ENCODE data around the gene PARD3.

Gene PARD3

GRCh38 chr10:34178756-34179155 lies 636.3 kb downstream of the PARD3 start:
- H3K4me3 ChIP-seq (ENCODE audit: low read length): no peak overlapping the region
- H3K79me2 ChIP-seq (ENCODE audit: control insufficient read depth, low read length): no peaks in the 10 kb centered on the region
- H3K4me2 ChIP-seq (ENCODE audit: low read length): no peak overlapping the region
- no peaks in the 10 kb centered on the region for H4K20me1 ChIP-seq (ENCODE audit: control insufficient read depth, insufficient read depth, low read depth, low read length)
- H3K9me3 ChIP-seq (ENCODE audit: control insufficient read depth, insufficient read depth, low read length): no peaks in the 10 kb centered on the region
- no peaks in the 10 kb centered on the region for H3K9me2 ChIP-seq (replicated peaks; ENCODE audit: control insufficient read depth, low read length)
- TF ChIP-seq EZH2phosphoT487 (IDR thresholded peaks at IDR 0.05; ENCODE audit: borderline replicate concordance, low read length) (no peak), CTCF (IDR thresholded peaks at IDR 0.05; ENCODE audit: low read depth, low read length, poor library complexity, severe bottlenecking) (no peak)
- no peaks in the 10 kb centered on the region for H3F3A ChIP-seq (ENCODE audit: control insufficient read depth, insufficient read depth)
- H3K4me1 ChIP-seq (ENCODE audit: control insufficient read depth, low read length): no peaks in the 10 kb centered on the region
- H3K36me3 ChIP-seq (ENCODE audit: control insufficient read depth, low read length): no peaks in the 10 kb centered on the region
- H3K27me3 ChIP-seq (ENCODE audit: control insufficient read depth, low read length): no peaks in the 10 kb centered on the region
- no peak overlapping the region for H3K27ac ChIP-seq (ENCODE audit: low read depth, low read length)

- no peaks in the 10 kb centered on the region for H3K27me3 ChIP-seq (ENCODE audit: control insufficient read depth, low read length)
- H3F3A ChIP-seq (ENCODE audit: control insufficient read depth, insufficient read depth): no peaks in the 10 kb centered on the region
- no peak for TF ChIP-seq CTCF (IDR thresholded peaks at IDR 0.05; ENCODE audit: low read depth, low read length, poor library complexity, severe bottlenecking)
- no peak for TF ChIP-seq EZH2phosphoT487 (IDR thresholded peaks at IDR 0.05; ENCODE audit: borderline replicate concordance, low read length)
- H4K20me1 ChIP-seq (ENCODE audit: control insufficient read depth, insufficient read depth, low read depth, low read length): no peaks in the 10 kb centered on the region
- H3K4me3 ChIP-seq (ENCODE audit: low read length): no peak overlapping the region
- no peaks in the 10 kb centered on the region for H3K9me2 ChIP-seq (replicated peaks; ENCODE audit: control insufficient read depth, low read length)
- H3K36me3 ChIP-seq (ENCODE audit: control insufficient read depth, low read length): no peaks in the 10 kb centered on the region
- no peak overlapping the region for H3K27ac ChIP-seq (ENCODE audit: low read depth, low read length)
- H3K9me3 ChIP-seq (ENCODE audit: control insufficient read depth, insufficient read depth, low read length): no peaks in the 10 kb centered on the region
- no peaks in the 10 kb centered on the region for H3K4me1 ChIP-seq (ENCODE audit: control insufficient read depth, low read length)
- H3K4me2 ChIP-seq (ENCODE audit: low read length): no peak overlapping the region
- no peaks in the 10 kb centered on the region for H3K79me2 ChIP-seq (ENCODE audit: control insufficient read depth, low read length)
These were observed 636.9 kb downstream of the PARD3 start for GRCh38 chr10:34178196-34178595.

GRCh38 chr10:34177445-34177844 lies 637.7 kb downstream of the PARD3 start:
- no peaks in the 10 kb centered on the region for H3K79me2 ChIP-seq (ENCODE audit: control insufficient read depth, low read length)
- H4K20me1 ChIP-seq (ENCODE audit: control insufficient read depth, insufficient read depth, low read depth, low read length): no peaks in the 10 kb centered on the region
- no peaks in the 10 kb centered on the region for H3K9me3 ChIP-seq (ENCODE audit: control insufficient read depth, insufficient read depth, low read length)
- TF ChIP-seq CTCF (IDR thresholded peaks at IDR 0.05; ENCODE audit: low read depth, low read length, poor library complexity, severe bottlenecking) (no peak), EZH2phosphoT487 (IDR thresholded peaks at IDR 0.05; ENCODE audit: borderline replicate concordance, low read length) (no peak)
- no peaks in the 10 kb centered on the region for H3K4me1 ChIP-seq (ENCODE audit: control insufficient read depth, low read length)
- no peaks in the 10 kb centered on the region for H3K36me3 ChIP-seq (ENCODE audit: control insufficient read depth, low read length)
- no peaks in the 10 kb centered on the region for H3K9me2 ChIP-seq (replicated peaks; ENCODE audit: control insufficient read depth, low read length)
- H3K4me3 ChIP-seq (ENCODE audit: low read length): no peak overlapping the region
- H3F3A ChIP-seq (ENCODE audit: control insufficient read depth, insufficient read depth): no peaks in the 10 kb centered on the region
- H3K27me3 ChIP-seq (ENCODE audit: control insufficient read depth, low read length): no peaks in the 10 kb centered on the region
- no peak overlapping the region for H3K27ac ChIP-seq (ENCODE audit: low read depth, low read length)
- no peak overlapping the region for H3K4me2 ChIP-seq (ENCODE audit: low read length)

GRCh38 chr10:34176351-34176750 lies 638.7 kb downstream of the PARD3 start:
- H3K4me3 ChIP-seq (ENCODE audit: low read length): no peak overlapping the region
- H3K9me2 ChIP-seq (replicated peaks; ENCODE audit: control insufficient read depth, low read length): no peaks in the 10 kb centered on the region
- H3K4me1 ChIP-seq (ENCODE audit: control insufficient read depth, low read length): no peaks in the 10 kb centered on the region
- no peaks in the 10 kb centered on the region for H3K36me3 ChIP-seq (ENCODE audit: control insufficient read depth, low read length)
- TF ChIP-seq CTCF (IDR thresholded peaks at IDR 0.05; ENCODE audit: low read depth, low read length, poor library complexity, severe bottlenecking) (no peak), EZH2phosphoT487 (IDR thresholded peaks at IDR 0.05; ENCODE audit: borderline replicate concordance, low read length) (no peak)
- H3K27me3 ChIP-seq (ENCODE audit: control insufficient read depth, low read length): no peaks in the 10 kb centered on the region
- no peak overlapping the region for H3K27ac ChIP-seq (ENCODE audit: low read depth, low read length)
- no peak overlapping the region for H3K4me2 ChIP-seq (ENCODE audit: low read length)
- H3K9me3 ChIP-seq (ENCODE audit: control insufficient read depth, insufficient read depth, low read length): no peaks in the 10 kb centered on the region
- no peaks in the 10 kb centered on the region for H3K79me2 ChIP-seq (ENCODE audit: control insufficient read depth, low read length)
- no peaks in the 10 kb centered on the region for H3F3A ChIP-seq (ENCODE audit: control insufficient read depth, insufficient read depth)
- H4K20me1 ChIP-seq (ENCODE audit: control insufficient read depth, insufficient read depth, low read depth, low read length): no peaks in the 10 kb centered on the region
